ENCODE measurements around the gene CDNF.
"Not testable (repeated sequence)": the region's sequence is repeated elsewhere in the genome, so short reads cannot be mapped to it uniquely, and the experiment has no call there.

GRCh38 chr10:14816717-14817116 is 21.1 kb downstream of the CDNF start:
- TF ChIP-seq TAF1 (IDR thresholded peaks at IDR 0.05; ENCODE audit: low read depth, low read length); POLR2AphosphoS5 (IDR thresholded peaks at IDR 0.05; ENCODE audit: low read depth, low read length); POLR2A (IDR thresholded peaks at IDR 0.05; ENCODE audit: low read depth, low read length); PAX5 (IDR thresholded peaks at IDR 0.05; ENCODE audit: insufficient read depth, low read length, severe bottlenecking): not testable (repeated sequence)

Data from GM12891 (cell line).